NCI-H82 (cell line): Measurements from ENCODE around the gene GPS1.
"Not testable (repeated sequence)": the region's sequence is repeated elsewhere in the genome, so short reads cannot be mapped to it uniquely, and the experiment has no call there.

ENCODE experiments used
- DNase-seq: peaks from one replicate; lab custom pipeline; 2025; lab: John Stamatoyannopoulos, UW

The GPS1 gene

GRCh38 chr17:82028966-82029365, 22.7 kb upstream of the GPS1 start:
- DNase-seq: no peak

- DNase-seq: no peak
These were observed 22.3 kb upstream of the GPS1 start for GRCh38 chr17:82029391-82029790.

GRCh38 chr17:82029990-82030469, 21.7 kb upstream of the GPS1 start:
- no peak for DNase-seq

GRCh38 chr17:82030470-82031302, 21.0 kb upstream of the GPS1 start:
- peak; percentile 92 for DNase-seq

GRCh38 chr17:82031303-82031884, 20.3 kb upstream of the GPS1 start, which contains the start of gene RAC3:
RAC3 (plus strand) TSS chr17:82031678; CDS start chr17:82031762, 84 bp downstream.
- DNase-seq: peak; percentile 72

- DNase-seq: peak; percentile 75
These were observed 19.6 kb upstream of the GPS1 start for GRCh38 chr17:82031885-82032627.

- DNase-seq: no peak
These were observed 18.2 kb upstream of the GPS1 start for GRCh38 chr17:82033359-82034085.

GRCh38 chr17:82034371-82035011, 17.2 kb upstream of the GPS1 start:
- DNase-seq: no peak

GRCh38 chr17:82035488-82035887, 16.2 kb upstream of the GPS1 start:
- DNase-seq: no peak

- DNase-seq: no peak
These were observed 15.6 kb upstream of the GPS1 start for GRCh38 chr17:82035956-82036633.

- no peak for DNase-seq
These were observed 15.0 kb upstream of the GPS1 start for GRCh38 chr17:82036634-82037091.

- peak; percentile 99 for DNase-seq
These were observed 14.4 kb upstream of the GPS1 start, which contains the start of gene DCXR for GRCh38 chr17:82037092-82037888. DCXR (minus strand) TSS chr17:82037697; CDS start chr17:82037682, 15 bp downstream.

GRCh38 chr17:82037889-82038195, 13.9 kb upstream of the GPS1 start:
- no peak for DNase-seq

- not testable (repeated sequence) for DNase-seq
These were observed 12.8 kb upstream of the GPS1 start for GRCh38 chr17:82038796-82039409.

GRCh38 chr17:82039695-82040299, 11.9 kb upstream of the GPS1 start:
- no peak for DNase-seq

GRCh38 chr17:82041144-82041814, 10.4 kb upstream of the GPS1 start:
- DNase-seq: no peak

- no peak for DNase-seq
These were observed 9.0 kb upstream of the GPS1 start for GRCh38 chr17:82042649-82043048.

GRCh38 chr17:82043507-82043906, 8.2 kb upstream of the GPS1 start:
- no peak for DNase-seq
